HUES6 (cell line): ENCODE data around the gene CYTH1.

ENCODE experiments used
- H3K27ac ChIP-seq: 2 replicates; pipeline ENCODE4 v1.7.0; 2013; ENCODE audit warnings: low read depth, mild to moderate bottlenecking, low read length, inconsistent platforms
- H3K27me3 ChIP-seq: 2 replicates; pipeline ENCODE4 v1.6.1; 2013; ENCODE audit warnings: low read length; ENCODE audit not compliant: control insufficient read depth, insufficient read depth
- H3K36me3 ChIP-seq: 2 replicates; pipeline ENCODE4 v1.6.1; 2013; ENCODE audit warnings: low read length; ENCODE audit not compliant: control insufficient read depth, insufficient read depth
- H3K4me1 ChIP-seq: 2 replicates; pipeline ENCODE4 v1.6.1; 2013; ENCODE audit warnings: low read length; ENCODE audit not compliant: control insufficient read depth, insufficient read depth
- H3K4me3 ChIP-seq: 2 replicates; pipeline ENCODE4 v1.5.1; 2013; ENCODE audit warnings: low read depth, low read length
- H3K9ac ChIP-seq: one replicate; pipeline ENCODE4 v1.6.1; 2013; ENCODE audit warnings: mild to moderate bottlenecking, low read length
- H3K9me3 ChIP-seq: 2 replicates; pipeline ENCODE4 v1.6.1; 2013; ENCODE audit warnings: low read depth, low read length; ENCODE audit not compliant: control insufficient read depth, insufficient read depth

CYTH1 gene

GRCh38 chr17:78667091-78667490, 115.0 kb downstream of the CYTH1 start:
- Histone ChIP-seq H3K4me3 (no peak overlapping the region), H3K27me3 (no peaks in the 10 kb centered on the region), H3K27ac (no peak overlapping the region), H3K9me3 (no peaks in the 10 kb centered on the region), H3K9ac (no peak overlapping the region), H3K36me3 (no peaks in the 10 kb centered on the region), H3K4me1 (no peaks in the 10 kb centered on the region; the same call in 1 of the 2 replicates)

GRCh38 chr17:78665952-78666920, 115.8 kb downstream of the CYTH1 start:
- Histone ChIP-seq H3K9me3 (no peaks in the 10 kb centered on the region), H3K27ac (no peak overlapping the region), H3K4me3 (no peak overlapping the region), H3K9ac (no peak overlapping the region), H3K27me3 (no peaks in the 10 kb centered on the region), H3K4me1 (no peaks in the 10 kb centered on the region; the same call in 1 of the 2 replicates), H3K36me3 (no peaks in the 10 kb centered on the region)

GRCh38 chr17:78665387-78665951, 116.6 kb downstream of the CYTH1 start:
- Histone ChIP-seq H3K36me3 (no peaks in the 10 kb centered on the region), H3K9ac (no peak overlapping the region), H3K27me3 (no peaks in the 10 kb centered on the region), H3K27ac (no peak overlapping the region), H3K4me1 (no peaks in the 10 kb centered on the region; the same call in 1 of the 2 replicates), H3K9me3 (no peaks in the 10 kb centered on the region), H3K4me3 (no peak overlapping the region)

- H3K9me3 ChIP-seq = no peaks in the 10 kb centered on the region
- H3K36me3 ChIP-seq = no peaks in the 10 kb centered on the region
- H3K9ac ChIP-seq = no peak overlapping the region
- H3K4me3 ChIP-seq = no peak overlapping the region
- H3K27ac ChIP-seq = no peak overlapping the region
- no peaks in the 10 kb centered on the region for H3K27me3 ChIP-seq
- H3K4me1 ChIP-seq = no peaks in the 10 kb centered on the region; the same call in 1 of the 2 replicates
Observed at GRCh38 chr17:78664476-78665386, 117.3 kb downstream of the CYTH1 start.

- Histone ChIP-seq H3K27me3 (no peaks in the 10 kb centered on the region), H3K36me3 (no peaks in the 10 kb centered on the region), H3K9me3 (no peaks in the 10 kb centered on the region), H3K27ac (no peak overlapping the region), H3K4me3 (no peak overlapping the region), H3K4me1 (no peaks in the 10 kb centered on the region; the same call in 1 of the 2 replicates), H3K9ac (no peak overlapping the region)
Observed at GRCh38 chr17:78661093-78661770, 120.8 kb downstream of the CYTH1 start.

GRCh38 chr17:78659546-78659945, 122.5 kb downstream of the CYTH1 start:
- Histone ChIP-seq H3K4me1 (no peaks in the 10 kb centered on the region), H3K27ac (no peak overlapping the region), H3K36me3 (no peaks in the 10 kb centered on the region), H3K9me3 (no peaks in the 10 kb centered on the region), H3K27me3 (no peaks in the 10 kb centered on the region), H3K4me3 (no peak overlapping the region), H3K9ac (no peak overlapping the region)

- H3K4me3 ChIP-seq = no peak overlapping the region
- no peaks in the 10 kb centered on the region for H3K9me3 ChIP-seq
- no peaks in the 10 kb centered on the region for H3K4me1 ChIP-seq
- H3K27ac ChIP-seq = no peak overlapping the region
- H3K27me3 ChIP-seq = no peaks in the 10 kb centered on the region
- H3K9ac ChIP-seq = no peak overlapping the region
- H3K36me3 ChIP-seq = no peaks in the 10 kb centered on the region
Observed at GRCh38 chr17:78658281-78658785, 123.7 kb downstream of the CYTH1 start.

GRCh38 chr17:78655251-78655940, 126.7 kb downstream of the CYTH1 start:
- Histone ChIP-seq H3K4me3 (no peak overlapping the region), H3K4me1 (no peaks in the 10 kb centered on the region), H3K36me3 (no peaks in the 10 kb centered on the region), H3K9me3 (no peaks in the 10 kb centered on the region), H3K27ac (no peak overlapping the region), H3K9ac (no peak overlapping the region), H3K27me3 (no peaks in the 10 kb centered on the region)

GRCh38 chr17:78654325-78654724, 127.7 kb downstream of the CYTH1 start:
- Histone ChIP-seq H3K4me3 (no peak overlapping the region), H3K27ac (no peak overlapping the region), H3K9ac (no peak overlapping the region), H3K36me3 (no peaks in the 10 kb centered on the region), H3K9me3 (no peaks in the 10 kb centered on the region), H3K27me3 (no peaks in the 10 kb centered on the region), H3K4me1 (no peaks in the 10 kb centered on the region)

- Histone ChIP-seq H3K27me3 (no peaks in the 10 kb centered on the region), H3K27ac (no peak overlapping the region), H3K4me3 (no peak overlapping the region), H3K4me1 (no peaks in the 10 kb centered on the region), H3K36me3 (no peaks in the 10 kb centered on the region), H3K9me3 (no peaks in the 10 kb centered on the region), H3K9ac (no peak overlapping the region)
Observed at GRCh38 chr17:78653382-78653781, 128.7 kb downstream of the CYTH1 start.
